ENCODE results near the gene PGPEP1.
"Not testable (repeated sequence)": the region's sequence is repeated elsewhere in the genome, so short reads cannot be mapped to it uniquely, and the experiment has no call there.

Gene PGPEP1

DNA sequence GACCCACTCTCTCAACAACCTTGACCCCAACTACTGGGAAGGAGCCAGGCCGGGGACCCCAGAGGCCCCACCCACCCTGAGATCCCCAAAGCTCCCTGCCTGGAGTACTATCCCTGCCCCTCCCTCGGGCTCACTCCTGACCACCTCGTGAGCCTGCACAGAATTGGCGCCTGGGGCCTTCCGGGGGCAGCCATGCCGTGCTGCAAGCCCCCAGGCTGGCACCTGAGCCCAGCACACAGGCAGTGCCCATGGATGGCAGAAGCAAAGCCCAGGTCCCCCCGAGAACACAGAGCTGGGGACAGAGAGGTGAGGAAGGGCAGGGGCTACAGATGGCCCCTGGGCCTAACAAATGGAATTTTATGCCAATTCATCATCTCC lies 31.5 kb upstream of the PGPEP1 start:
- DNase-seq: no peak

GRCh38 chr19:18309525-18310064 lies 30.8 kb upstream of the PGPEP1 start:
- DNase-seq: no peak

DNA sequence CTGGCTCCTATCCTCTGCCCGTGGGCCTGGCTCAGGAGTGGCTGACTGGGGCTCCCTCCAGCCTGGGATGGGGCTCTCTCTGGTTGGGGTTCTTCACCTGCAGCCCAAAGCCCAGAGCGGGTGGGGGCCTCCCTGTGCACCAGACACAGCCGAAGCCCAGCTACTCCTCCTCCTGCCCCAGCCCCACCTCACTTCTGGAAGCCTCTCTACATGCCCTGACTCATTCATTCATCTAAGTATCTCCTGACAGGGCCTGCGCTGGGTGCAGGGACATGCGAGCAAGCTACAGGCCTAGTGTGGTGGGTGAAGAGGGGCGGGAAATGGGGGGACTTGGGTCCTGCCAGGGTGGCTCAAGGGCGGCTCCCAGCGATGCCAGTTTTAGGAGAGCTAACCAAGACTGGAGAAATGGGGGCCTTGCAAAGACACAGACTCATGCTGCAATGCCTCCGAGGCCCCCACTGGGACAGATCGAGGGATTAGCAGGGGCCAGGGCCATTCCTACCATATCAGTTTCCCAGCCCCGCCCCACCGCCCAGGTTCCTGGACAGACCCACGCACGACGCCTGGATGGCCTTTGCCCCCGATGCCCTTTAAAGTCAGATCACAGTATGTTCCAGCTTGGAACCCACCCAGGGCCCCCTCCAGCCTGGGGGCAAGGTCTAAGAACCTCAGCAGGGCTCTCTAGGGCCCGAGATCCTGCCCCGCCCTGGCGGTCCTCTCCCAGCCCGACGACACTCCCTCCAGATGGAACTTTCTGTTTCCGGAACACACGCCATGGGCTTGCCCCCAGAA lies 30.1 kb upstream of the PGPEP1 start:
- no peak for DNase-seq

DNA sequence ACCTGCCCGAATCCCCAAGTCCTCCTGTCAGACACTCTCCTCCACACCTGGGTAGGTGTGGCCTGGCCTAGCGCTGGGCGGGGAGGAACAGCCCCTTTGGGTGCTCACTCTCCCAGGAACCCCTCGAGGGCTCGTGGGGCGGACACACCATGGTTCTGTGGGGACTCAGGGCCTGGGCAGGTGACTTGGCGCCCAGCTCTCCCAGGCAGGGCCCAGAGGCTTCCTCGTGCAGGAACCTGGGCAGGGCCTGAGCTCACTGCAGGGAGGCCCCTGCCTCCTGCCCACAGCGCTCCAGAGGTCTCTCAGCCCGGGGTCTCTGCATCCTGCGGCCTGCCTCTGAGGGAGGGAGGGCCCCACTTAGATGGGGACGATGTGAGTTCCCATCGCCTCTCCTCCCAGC lies 29.4 kb upstream of the PGPEP1 start:
- DNase-seq: no peak

DNA sequence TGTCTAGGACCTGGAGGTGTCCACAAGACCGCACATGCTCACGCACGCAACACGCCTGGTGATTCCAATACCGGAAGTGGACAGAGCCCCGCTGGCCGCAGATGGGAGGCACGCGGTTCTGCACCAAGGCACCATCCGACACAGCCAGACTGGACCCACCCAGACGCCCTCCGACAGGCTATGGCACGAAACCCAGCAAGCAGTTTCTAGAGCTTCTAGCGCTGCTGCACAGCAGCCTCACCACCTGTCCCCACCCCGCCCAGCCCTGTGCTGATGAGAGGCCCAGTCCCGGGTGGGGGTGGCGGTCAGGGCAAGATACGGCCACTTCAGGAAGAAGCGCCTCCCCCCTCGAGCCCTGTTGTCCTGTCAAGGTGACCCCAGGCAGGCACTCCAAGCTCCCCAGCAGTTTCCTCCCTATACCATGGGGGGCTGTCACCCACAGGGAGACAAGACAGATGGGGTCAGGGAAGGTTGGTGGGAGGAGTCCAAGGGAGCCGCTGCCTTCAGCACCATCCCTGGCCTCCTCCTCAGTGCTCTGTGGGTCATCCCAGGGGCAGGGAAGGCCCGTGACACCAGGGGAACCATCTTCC lies 28.8 kb upstream of the PGPEP1 start:
- DNase-seq: no peak

DNA sequence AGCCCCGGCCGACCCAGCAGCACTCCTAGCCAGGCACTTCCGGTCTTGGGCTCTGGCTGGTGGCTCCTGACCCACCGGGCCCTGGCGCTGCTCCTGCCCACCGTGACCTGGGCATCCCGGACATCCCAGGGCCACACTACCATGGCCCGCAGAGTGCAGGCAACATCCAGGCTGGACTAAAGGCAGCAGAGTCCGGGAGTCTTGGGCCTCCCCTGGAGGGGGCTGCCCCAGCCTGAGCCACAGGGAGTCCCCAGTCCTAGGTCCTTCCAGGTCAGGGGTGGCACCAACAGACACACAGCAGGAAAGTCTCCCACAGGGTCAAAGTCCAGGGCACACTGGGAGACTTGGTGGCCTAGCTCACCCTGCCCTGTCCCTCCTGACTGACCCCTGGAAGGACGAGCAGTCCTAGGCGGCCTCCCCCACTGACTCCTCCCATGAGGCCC lies 28.3 kb upstream of the PGPEP1 start:
- no peak for DNase-seq

GRCh38 chr19:18313398-18313797 lies 27.0 kb upstream of the PGPEP1 start:
- DNase-seq: no peak

GRCh38 chr19:18317961-18318800 lies 22.2 kb upstream of the PGPEP1 start:
- no peak for DNase-seq

GRCh38 chr19:18319591-18320135 lies 20.7 kb upstream of the PGPEP1 start:
- DNase-seq: no peak

- no peak for DNase-seq
These were observed 19.3 kb upstream of the PGPEP1 start for GRCh38 chr19:18320865-18321733.

GRCh38 chr19:18321734-18322102 lies 18.7 kb upstream of the PGPEP1 start:
- no peak for DNase-seq

DNA sequence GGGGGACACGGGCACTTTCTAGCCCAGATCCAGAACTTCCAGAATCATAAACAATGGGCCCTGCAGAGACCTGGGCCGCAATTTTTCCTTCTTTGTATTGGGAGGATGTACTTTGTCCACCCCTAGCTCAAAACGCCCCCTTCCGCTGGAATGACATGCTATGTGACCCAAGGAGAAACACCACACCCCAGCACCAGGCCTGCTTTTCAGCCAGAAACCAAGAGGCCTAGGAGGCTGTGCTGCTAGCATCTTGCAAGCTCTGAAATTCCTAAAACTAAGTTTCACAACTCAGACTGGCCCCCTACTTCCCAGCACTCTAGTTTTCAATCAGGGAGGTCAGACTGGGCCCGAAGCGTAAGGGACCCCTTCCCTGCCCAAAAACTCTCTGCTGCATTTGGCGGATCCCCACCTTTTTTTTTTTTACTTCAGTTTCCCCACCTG lies 18.1 kb upstream of the PGPEP1 start:
- no peak for DNase-seq

- peak; percentile 89 to 94 for DNase-seq
These were observed 17.5 kb upstream of the PGPEP1 start, which contains the start of gene LSM4 for GRCh38 chr19:18322759-18323460. LSM4 (minus strand) TSS chr19:18323076; CDS start chr19:18323020, 56 bp downstream.

- DNase-seq: not testable (repeated sequence)
These were observed 16.0 kb upstream of the PGPEP1 start for GRCh38 chr19:18324373-18324731.

GRCh38 chr19:18326772-18327171 lies 13.6 kb upstream of the PGPEP1 start:
- no peak for DNase-seq

DNA sequence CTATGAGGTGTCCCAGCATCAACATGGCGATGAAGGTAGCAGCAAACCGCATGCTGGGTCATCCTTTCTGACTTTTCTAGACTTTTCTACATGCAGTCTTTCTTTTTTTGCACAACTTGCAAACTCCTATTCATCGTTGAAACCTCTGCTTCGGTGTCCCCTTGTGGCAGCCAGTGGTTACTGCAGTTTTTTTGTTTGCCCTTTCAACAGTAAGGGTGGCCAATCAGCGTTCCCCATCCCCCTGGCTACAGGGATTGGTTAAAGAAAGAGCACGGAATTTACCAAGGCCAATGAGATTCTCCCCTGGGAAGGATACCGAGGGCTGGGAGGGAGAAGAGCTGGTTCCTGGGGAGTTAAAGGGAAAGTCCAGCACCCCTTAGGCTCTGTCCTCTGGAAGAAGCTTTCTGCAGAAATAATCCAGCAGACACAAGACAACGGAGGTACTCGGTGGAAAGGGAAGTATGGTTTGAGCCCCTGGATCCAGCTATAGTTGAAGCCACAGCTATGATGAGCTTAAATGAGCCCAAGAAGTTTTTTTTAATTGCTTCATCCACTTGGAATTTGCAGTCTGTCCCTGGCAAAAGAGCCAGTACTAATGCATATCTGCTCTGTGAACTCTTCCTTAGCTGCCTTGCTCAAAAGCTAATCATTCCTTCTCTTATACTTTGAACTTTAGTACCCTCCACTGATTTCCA lies 11.9 kb upstream of the PGPEP1 start:
- DNase-seq: peak; percentile 81 to 96

- DNase-seq: no peak
These were observed 11.4 kb upstream of the PGPEP1 start for GRCh38 chr19:18329035-18329376.

- DNase-seq: no peak
These were observed 9.5 kb upstream of the PGPEP1 start for GRCh38 chr19:18330868-18331267.

DNA sequence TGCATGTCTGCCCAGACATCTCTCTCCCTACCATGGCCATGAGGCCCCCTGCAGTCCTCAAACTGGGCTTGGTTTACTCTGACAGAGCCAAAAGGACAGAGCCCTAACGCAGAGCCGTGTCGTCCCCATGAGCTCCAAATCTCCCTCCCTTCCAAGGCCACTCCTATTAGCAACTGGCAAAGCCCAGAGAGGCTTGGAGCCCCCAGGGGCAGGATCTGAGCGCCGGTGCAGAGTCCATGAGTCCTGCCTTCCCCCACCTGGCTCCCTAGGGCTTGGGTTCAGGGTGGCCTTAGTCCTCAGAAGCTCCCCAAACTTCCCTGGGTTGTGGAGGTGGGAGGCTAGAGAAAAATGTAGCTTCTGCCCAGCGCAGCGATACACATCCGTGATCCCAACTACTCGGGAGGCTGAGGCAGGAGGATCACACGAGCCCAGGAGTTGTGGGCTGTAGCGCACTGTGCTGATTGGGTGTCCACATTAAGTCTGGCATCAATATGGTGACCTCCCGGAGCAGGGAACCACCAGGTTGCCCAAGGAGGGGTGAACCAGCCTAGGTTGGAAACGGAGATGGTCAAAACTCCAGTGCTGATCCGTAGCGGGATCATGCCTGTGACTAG lies 7.4 kb upstream of the PGPEP1 start:
- no peak for DNase-seq

- DNase-seq: no peak
These were observed 6.7 kb upstream of the PGPEP1 start for GRCh38 chr19:18333680-18334079.

Data from cerebellar nuclear complex (tissue), 1 donor.